ENCODE results near the gene SLC25A43. TPM values are rescaled to one million over a fixed set of nuclear protein-coding genes. Genes with fewer than 3 reads are reported as not detected.
"Not testable (repeated sequence)": the region's sequence is repeated elsewhere in the genome, so short reads cannot be mapped to it uniquely, and the experiment has no call there.

The SLC25A43 gene
- 15.0 and 15.9 TPM in 2 replicates for total RNA-seq

GRCh38 chrX:119398974-119399771 is at the start of gene SLC25A43:
SLC25A43 (plus strand) TSS chrX:119399336; CDS start chrX:119399404, 68 bp downstream.
- no peak for DNase-seq (ENCODE audit: low read depth)
- TF ChIP-seq CTCF (conservative IDR thresholded peaks at IDR 0.05; ENCODE audit: low read depth, low read length): no peak
- peak within 1 kb of the TSS; percentile 66 for H3K4me3 ChIP-seq (ENCODE audit: low read depth, low read length)

- TF ChIP-seq CTCF (conservative IDR thresholded peaks at IDR 0.05; ENCODE audit: low read depth, low read length): no peak
Measured at GRCh38 chrX:119359618-119360382, 39.3 kb upstream of the SLC25A43 start.

GRCh38 chrX:119361451-119361850 is 37.7 kb upstream of the SLC25A43 start:
- not testable (repeated sequence) for DNase-seq (ENCODE audit: low read depth)

More at GRCh38 chrX:119359618-119360382, 39.3 kb upstream of the SLC25A43 start:
- no peak for DNase-seq (ENCODE audit: low read depth)
- no peak overlapping the region for H3K4me3 ChIP-seq (ENCODE audit: low read depth, low read length)

GRCh38 chrX:119362074-119362473 is 37.1 kb upstream of the SLC25A43 start:
- not testable (repeated sequence) for DNase-seq (ENCODE audit: low read depth)

More at GRCh38 chrX:119361451-119361850, 37.7 kb upstream of the SLC25A43 start:
- not testable (repeated sequence) for H3K4me3 ChIP-seq (ENCODE audit: low read depth, low read length)

GRCh38 chrX:119363391-119363790 is 35.7 kb upstream of the SLC25A43 start:
- H3K4me3 ChIP-seq (ENCODE audit: low read depth, low read length): no peak overlapping the region
- DNase-seq (ENCODE audit: low read depth): no peak
- TF ChIP-seq CTCF (conservative IDR thresholded peaks at IDR 0.05; ENCODE audit: low read depth, low read length): no peak

More at GRCh38 chrX:119362074-119362473, 37.1 kb upstream of the SLC25A43 start:
- H3K4me3 ChIP-seq (ENCODE audit: low read depth, low read length): not testable (repeated sequence)

GRCh38 chrX:119371861-119372260 is 27.3 kb upstream of the SLC25A43 start:
- DNase-seq (ENCODE audit: low read depth); H3K4me3 ChIP-seq (ENCODE audit: low read depth, low read length): not testable (repeated sequence)

- H3K4me3 ChIP-seq (ENCODE audit: low read depth, low read length): no peak overlapping the region
- DNase-seq (ENCODE audit: low read depth): no peak
- no peak for TF ChIP-seq CTCF (conservative IDR thresholded peaks at IDR 0.05; ENCODE audit: low read depth, low read length)
Measured at GRCh38 chrX:119374736-119375135, 24.4 kb upstream of the SLC25A43 start.

GRCh38 chrX:119375561-119375960 is 23.6 kb upstream of the SLC25A43 start:
- no peak for DNase-seq (ENCODE audit: low read depth)
- TF ChIP-seq CTCF (conservative IDR thresholded peaks at IDR 0.05; ENCODE audit: low read depth, low read length): no peak
- H3K4me3 ChIP-seq (ENCODE audit: low read depth, low read length): no peak overlapping the region
